Measurements from ENCODE around the gene STAG3.
A peak's percentile ranks its signal among the peaks of the same experiment; 100 is the strongest.
"Not testable (repeated sequence)": the region's sequence is repeated elsewhere in the genome, so short reads cannot be mapped to it uniquely, and the experiment has no call there.

STAG3 gene

GRCh38 chr7:100239975-100240374, 62.3 kb downstream of the STAG3 start:
- not testable (repeated sequence) for H2AFZ ChIP-seq (ENCODE audit: low read depth, low read length); H3K36me3 ChIP-seq (replicated peaks; ENCODE audit: low read depth, low read length); H3K9me3 ChIP-seq (ENCODE audit: insufficient read depth, low read length); H3K4me3 ChIP-seq (ENCODE audit: low read length); H3K79me2 ChIP-seq (ENCODE audit: low read length); H3K9ac ChIP-seq (ENCODE audit: low read length); H3K27me3 ChIP-seq (ENCODE audit: low read depth, low read length); H3K27ac ChIP-seq (ENCODE audit: low read length); H3K4me2 ChIP-seq (ENCODE audit: low read length); H4K20me1 ChIP-seq (ENCODE audit: insufficient read depth, low read length)
- H3K4me1 ChIP-seq (ENCODE audit: low read length), result peaks cover 15% of the 10 kb centered on the region

DNA sequence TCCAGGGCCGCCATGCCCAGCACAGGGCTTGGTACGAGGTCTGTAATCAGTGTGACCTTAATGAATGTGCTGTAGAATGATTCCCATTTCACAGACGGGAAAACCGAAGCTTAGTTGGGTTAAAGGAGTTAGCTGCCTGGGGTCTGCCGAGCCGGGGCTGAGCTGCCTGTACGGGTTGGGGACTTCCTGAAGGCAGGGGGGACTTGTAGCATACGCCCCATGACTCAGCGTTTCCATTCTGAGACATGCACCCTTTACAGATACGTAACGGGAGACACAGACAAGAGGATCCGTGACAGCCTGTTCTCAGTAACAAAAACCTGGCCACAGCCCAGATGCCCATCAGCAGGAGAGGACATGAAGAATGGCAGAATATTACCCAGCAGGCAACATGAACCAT, 65.7 kb downstream of the STAG3 start:
- Histone ChIP-seq H3K4me3 (ENCODE audit: low read length) (peak overlapping the region; percentile 34), H3K4me2 (ENCODE audit: low read length) (peak overlapping the region; percentile 57), H3K27ac (ENCODE audit: low read length) (peak overlapping the region; percentile 30; the same call in 1 of the 2 replicates)

GRCh38 chr7:100244988-100245605, 67.4 kb downstream of the STAG3 start:
- not testable (repeated sequence) for H3K27ac ChIP-seq (ENCODE audit: low read length); H3K27me3 ChIP-seq (ENCODE audit: low read depth, low read length); H3K4me2 ChIP-seq (ENCODE audit: low read length); H3K79me2 ChIP-seq (ENCODE audit: low read length); H3K4me3 ChIP-seq (ENCODE audit: low read length); H3K36me3 ChIP-seq (replicated peaks; ENCODE audit: low read depth, low read length); H4K20me1 ChIP-seq (ENCODE audit: insufficient read depth, low read length); H3K9ac ChIP-seq (ENCODE audit: low read length); H3K9me3 ChIP-seq (ENCODE audit: insufficient read depth, low read length); H2AFZ ChIP-seq (ENCODE audit: low read depth, low read length)
- H3K4me1 ChIP-seq (ENCODE audit: low read length), result peaks cover 15% of the 10 kb centered on the region

More for the DNA sequence above, 65.7 kb downstream of the STAG3 start:
- H3K4me1 ChIP-seq (ENCODE audit: low read length), result peaks cover 15% of the 10 kb centered on the region
- peak overlapping the region; percentile 12; the same call in 1 of the 2 replicates for H3K9ac ChIP-seq (ENCODE audit: low read length)
- H3K27me3 ChIP-seq (ENCODE audit: low read depth, low read length); H3K36me3 ChIP-seq (replicated peaks; ENCODE audit: low read depth, low read length); H4K20me1 ChIP-seq (ENCODE audit: insufficient read depth, low read length); H3K79me2 ChIP-seq (ENCODE audit: low read length); H3K9me3 ChIP-seq (ENCODE audit: insufficient read depth, low read length): not testable (repeated sequence)
- H2AFZ ChIP-seq (ENCODE audit: low read depth, low read length), result peak overlapping the region; percentile 67; the same call in 1 of the 2 replicates

- not testable (repeated sequence) for H3K9ac ChIP-seq (ENCODE audit: low read length); H2AFZ ChIP-seq (ENCODE audit: low read depth, low read length); H3K4me2 ChIP-seq (ENCODE audit: low read length); H3K9me3 ChIP-seq (ENCODE audit: insufficient read depth, low read length); H4K20me1 ChIP-seq (ENCODE audit: insufficient read depth, low read length); H3K27me3 ChIP-seq (ENCODE audit: low read depth, low read length); H3K79me2 ChIP-seq (ENCODE audit: low read length); H3K36me3 ChIP-seq (replicated peaks; ENCODE audit: low read depth, low read length); H3K4me3 ChIP-seq (ENCODE audit: low read length); H3K27ac ChIP-seq (ENCODE audit: low read length)
- H3K4me1 ChIP-seq (ENCODE audit: low read length), result peaks cover 15% of the 10 kb centered on the region
Observed at GRCh38 chr7:100246121-100246864, 68.6 kb downstream of the STAG3 start.

GRCh38 chr7:100246865-100247137, 69.1 kb downstream of the STAG3 start:
- H4K20me1 ChIP-seq (ENCODE audit: insufficient read depth, low read length); H3K4me2 ChIP-seq (ENCODE audit: low read length); H3K36me3 ChIP-seq (replicated peaks; ENCODE audit: low read depth, low read length); H2AFZ ChIP-seq (ENCODE audit: low read depth, low read length); H3K27ac ChIP-seq (ENCODE audit: low read length); H3K27me3 ChIP-seq (ENCODE audit: low read depth, low read length); H3K79me2 ChIP-seq (ENCODE audit: low read length); H3K9ac ChIP-seq (ENCODE audit: low read length); H3K9me3 ChIP-seq (ENCODE audit: insufficient read depth, low read length); H3K4me3 ChIP-seq (ENCODE audit: low read length): not testable (repeated sequence)
- H3K4me1 ChIP-seq (ENCODE audit: low read length), result peaks cover 15% of the 10 kb centered on the region

DNA sequence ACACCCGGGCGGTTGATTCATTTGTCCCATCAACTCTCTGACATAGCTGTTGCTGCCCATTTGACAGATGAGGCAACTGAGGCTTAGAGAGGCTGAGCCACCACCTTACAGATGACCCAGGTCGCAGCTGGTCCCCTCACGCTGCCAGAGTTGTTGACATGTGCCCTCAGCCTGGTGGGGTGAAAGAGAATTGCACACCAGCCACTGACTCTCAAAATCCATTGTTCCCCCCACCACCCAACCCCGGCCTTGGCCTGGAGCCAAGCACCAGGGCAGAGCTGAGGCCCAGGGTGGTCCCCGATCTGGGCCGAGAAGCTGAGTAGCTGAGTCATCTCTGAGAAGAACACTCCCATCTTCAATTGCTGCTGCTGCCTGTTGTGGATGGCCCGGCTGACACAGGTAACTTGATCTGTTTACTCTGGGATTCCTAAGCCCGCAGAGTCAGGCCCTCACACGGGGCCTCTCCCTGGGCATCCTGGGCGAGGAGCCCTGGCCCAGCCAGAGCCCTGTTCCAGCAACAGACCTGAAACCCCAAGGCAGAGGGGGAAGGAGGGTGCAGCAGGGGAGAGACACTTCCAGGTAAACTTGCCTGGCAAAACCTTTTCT, 69.5 kb downstream of the STAG3 start:
- H3K4me3 ChIP-seq (ENCODE audit: low read length), result no peak overlapping the region
- no peak overlapping the region for H3K9ac ChIP-seq (ENCODE audit: low read length)
- no peaks in the 10 kb centered on the region for H4K20me1 ChIP-seq (ENCODE audit: insufficient read depth, low read length)
- peaks cover 15% of the 10 kb centered on the region for H3K4me1 ChIP-seq (ENCODE audit: low read length)
- no peaks in the 10 kb centered on the region for H3K9me3 ChIP-seq (ENCODE audit: insufficient read depth, low read length)
- no peaks in the 10 kb centered on the region for H3K27me3 ChIP-seq (ENCODE audit: low read depth, low read length)
- TF ChIP-seq, protein P1, sequence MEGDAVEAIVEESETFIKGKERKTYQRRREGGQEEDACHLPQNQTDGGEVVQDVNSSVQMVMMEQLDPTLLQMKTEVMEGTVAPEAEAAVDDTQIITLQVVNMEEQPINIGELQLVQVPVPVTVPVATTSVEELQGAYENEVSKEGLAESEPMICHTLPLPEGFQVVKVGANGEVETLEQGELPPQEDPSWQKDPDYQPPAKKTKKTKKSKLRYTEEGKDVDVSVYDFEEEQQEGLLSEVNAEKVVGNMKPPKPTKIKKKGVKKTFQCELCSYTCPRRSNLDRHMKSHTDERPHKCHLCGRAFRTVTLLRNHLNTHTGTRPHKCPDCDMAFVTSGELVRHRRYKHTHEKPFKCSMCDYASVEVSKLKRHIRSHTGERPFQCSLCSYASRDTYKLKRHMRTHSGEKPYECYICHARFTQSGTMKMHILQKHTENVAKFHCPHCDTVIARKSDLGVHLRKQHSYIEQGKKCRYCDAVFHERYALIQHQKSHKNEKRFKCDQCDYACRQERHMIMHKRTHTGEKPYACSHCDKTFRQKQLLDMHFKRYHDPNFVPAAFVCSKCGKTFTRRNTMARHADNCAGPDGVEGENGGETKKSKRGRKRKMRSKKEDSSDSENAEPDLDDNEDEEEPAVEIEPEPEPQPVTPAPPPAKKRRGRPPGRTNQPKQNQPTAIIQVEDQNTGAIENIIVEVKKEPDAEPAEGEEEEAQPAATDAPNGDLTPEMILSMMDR (IDR thresholded peaks at IDR 0.05; ENCODE audit: low read depth, low read length), result no peak
- TF ChIP-seq EZH2phosphoT487 (IDR thresholded peaks at IDR 0.05; ENCODE audit: low read depth), result no peak
- no peak overlapping the region for H2AFZ ChIP-seq (ENCODE audit: low read depth, low read length)
- no peak overlapping the region for H3K27ac ChIP-seq (ENCODE audit: low read length)
- no peaks in the 10 kb centered on the region for H3K79me2 ChIP-seq (ENCODE audit: low read length)
- no peaks in the 10 kb centered on the region for H3K36me3 ChIP-seq (replicated peaks; ENCODE audit: low read depth, low read length)
- H3K4me2 ChIP-seq (ENCODE audit: low read length), result no peak overlapping the region

All from OCI-LY3 (cell line).